HG03064 (cell line): ENCODE results near the gene TEX11.
"Not testable (repeated sequence)": the region's sequence is repeated elsewhere in the genome, so short reads cannot be mapped to it uniquely, and the experiment has no call there.

Experiments used
- ATAC-seq: cut with Tn5 transposase; IDR thresholded peaks from one replicate; pipeline ENCODE4 v1.9.1; 2021; ENCODE audit warnings: low read depth; ENCODE audit not compliant: unreplicated experiment

The TEX11 gene

DNA sequence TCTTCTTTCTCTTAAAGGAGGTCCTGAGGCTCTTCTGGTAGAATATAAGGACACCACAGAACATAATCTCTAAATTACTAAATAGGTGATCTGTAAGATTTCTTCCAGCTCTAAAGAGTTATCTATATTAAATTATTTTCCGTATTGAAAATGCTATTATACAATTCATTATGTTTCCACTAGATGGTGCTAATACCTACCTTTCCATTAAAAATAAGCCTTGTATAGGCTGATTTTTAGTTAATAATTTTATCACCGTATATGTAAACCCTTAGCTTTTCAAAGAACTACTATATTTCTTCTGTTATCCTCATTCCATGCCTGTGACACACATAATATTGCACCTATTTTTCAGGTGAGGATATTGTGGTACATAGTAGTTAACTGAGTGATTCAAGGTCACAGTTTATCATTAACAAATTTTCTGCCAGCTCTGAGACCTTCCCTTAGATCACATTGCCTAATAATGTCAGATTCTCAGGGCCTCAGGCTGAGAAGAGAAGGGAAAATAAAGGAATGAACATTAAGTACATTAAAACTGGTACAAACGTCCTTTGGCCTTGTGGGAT is 138.8 kb downstream of the TEX11 start:
- no peak for ATAC-seq

- ATAC-seq = no peak
Measured at GRCh38 chrX:70762285-70762684, 146.2 kb downstream of the TEX11 start.

GRCh38 chrX:70755850-70756249 is 152.7 kb downstream of the TEX11 start:
- no peak for ATAC-seq

- ATAC-seq = no peak
Measured at GRCh38 chrX:70754169-70754848, 154.2 kb downstream of the TEX11 start.

GRCh38 chrX:70733774-70734173 is 174.7 kb downstream of the TEX11 start:
- ATAC-seq = not testable (repeated sequence)

- ATAC-seq = not testable (repeated sequence)
Measured at GRCh38 chrX:70727961-70728360, 180.6 kb downstream of the TEX11 start.

DNA sequence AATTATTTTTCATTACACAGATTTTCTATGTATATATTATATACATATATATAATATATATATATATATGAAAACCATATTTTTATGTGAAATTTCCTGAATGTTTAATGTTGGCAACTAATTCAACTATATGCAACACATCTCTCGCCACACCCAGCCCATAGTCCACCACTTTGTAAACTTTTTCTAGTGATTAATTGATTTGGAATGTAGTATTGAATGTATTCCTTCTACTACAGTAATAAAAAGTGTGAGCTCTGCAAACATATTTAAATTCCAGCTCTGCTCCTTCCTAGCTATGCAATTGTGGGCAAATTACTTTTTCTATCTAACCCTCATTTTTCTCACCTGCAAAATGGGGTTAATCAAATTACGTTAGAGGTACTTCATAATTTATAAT is 187.8 kb downstream of the TEX11 start:
- ATAC-seq = no peak

- ATAC-seq = not testable (repeated sequence)
Measured at GRCh38 chrX:70711336-70711735, 197.2 kb downstream of the TEX11 start.

- no peak for ATAC-seq
Measured at GRCh38 chrX:70694339-70695122, 214.0 kb downstream of the TEX11 start.

DNA sequence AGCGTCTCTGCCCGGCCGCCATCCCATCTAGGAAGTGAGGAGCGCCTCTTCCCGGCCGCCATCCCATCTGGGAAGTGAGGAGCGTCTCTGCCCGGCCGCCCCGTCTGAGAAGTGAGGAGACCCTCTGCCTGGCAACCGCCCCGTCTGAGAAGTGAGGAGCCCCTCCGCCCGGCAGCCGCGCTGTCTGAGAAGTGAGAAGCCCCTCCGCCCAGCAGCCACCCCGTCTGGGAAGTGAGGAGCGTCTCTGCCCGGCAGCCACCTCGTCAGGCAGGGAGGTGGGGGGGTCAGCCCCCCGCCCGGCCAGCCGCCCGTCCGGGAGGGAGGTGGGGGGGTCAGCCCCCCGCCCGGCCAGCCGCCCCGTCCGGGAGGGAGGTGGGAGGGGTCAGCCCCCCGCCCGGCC is 229.1 kb downstream of the TEX11 start:
- not testable (repeated sequence) for ATAC-seq

DNA sequence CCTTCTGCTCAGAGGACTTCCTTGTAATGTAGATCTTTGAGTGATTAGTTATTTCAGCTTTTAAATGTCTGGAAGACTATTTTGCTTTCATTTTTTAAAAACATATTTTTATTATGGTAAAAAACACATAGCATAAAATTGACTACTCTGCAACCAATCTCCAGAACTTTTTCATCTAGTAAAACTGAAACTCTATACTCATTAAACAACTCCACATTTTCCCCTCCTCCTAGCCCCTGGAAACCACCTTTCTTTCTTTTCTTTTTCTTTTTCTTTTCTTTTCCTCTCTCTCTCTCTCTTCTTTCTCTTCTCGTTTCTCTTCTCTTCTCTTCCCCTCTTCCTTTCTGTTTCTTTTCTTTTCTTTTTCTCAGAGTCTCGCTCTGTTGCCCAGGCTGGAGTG is 233.2 kb downstream of the TEX11 start:
- ATAC-seq = no peak

DNA sequence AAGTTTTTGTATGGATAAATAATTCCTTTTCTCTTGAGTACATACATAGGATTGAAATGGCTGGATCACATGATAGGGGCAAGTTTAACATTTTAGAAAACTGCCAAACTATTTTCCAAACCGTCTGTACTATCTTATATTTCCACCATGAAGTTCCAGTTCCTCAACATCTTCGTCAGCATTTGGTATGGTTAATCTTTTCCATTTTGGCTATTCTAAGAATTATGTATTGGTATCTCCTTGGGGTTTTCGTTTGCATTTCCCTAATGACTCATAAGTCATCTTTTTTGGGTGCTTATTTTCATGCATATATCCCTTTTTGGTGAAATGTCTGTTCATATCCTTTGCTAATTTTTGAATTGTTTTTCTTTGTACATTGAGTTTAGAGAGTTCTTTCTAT is 236.2 kb downstream of the TEX11 start:
- no peak for ATAC-seq

DNA sequence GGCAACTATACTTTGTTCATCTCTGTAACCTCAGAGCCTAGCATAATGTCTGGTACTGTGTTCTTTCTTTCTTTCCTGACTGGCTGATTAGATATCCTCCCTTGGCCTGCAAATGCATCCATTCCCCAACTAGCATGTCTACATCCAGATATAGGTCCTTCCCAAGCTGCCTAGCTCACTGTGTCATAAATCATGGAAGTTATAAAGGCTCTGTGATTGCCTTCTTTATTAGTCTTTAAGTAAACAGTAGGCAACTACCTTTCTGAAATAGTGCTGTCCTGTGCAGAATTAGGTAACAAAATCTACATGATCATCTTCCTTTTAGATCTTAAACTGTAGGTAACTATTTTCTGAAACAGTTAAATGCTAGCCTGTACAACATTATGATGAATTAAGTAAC is 239.4 kb downstream of the TEX11 start:
- no peak for ATAC-seq

DNA sequence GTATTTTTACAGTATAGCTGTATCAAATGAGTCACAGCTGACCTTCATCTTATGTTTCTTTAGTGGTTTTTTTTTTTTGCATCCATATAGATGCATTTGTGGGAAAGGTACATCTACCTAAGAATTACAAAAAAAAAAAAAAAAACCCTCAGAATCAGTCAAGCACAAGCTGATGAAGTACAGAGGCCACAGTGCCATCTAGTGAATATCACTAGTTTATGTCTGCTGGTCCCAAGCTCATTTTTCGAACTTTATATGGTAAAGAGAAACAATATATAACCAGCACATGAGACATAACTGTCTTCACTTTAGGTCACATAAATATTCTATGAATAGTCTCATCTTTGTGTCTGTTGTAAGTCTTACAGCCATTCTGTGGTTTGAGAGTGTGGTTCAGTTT is 243.8 kb downstream of the TEX11 start:
- no peak for ATAC-seq

- not testable (repeated sequence) for ATAC-seq
Measured at GRCh38 chrX:70661124-70661523, 247.4 kb downstream of the TEX11 start.

DNA sequence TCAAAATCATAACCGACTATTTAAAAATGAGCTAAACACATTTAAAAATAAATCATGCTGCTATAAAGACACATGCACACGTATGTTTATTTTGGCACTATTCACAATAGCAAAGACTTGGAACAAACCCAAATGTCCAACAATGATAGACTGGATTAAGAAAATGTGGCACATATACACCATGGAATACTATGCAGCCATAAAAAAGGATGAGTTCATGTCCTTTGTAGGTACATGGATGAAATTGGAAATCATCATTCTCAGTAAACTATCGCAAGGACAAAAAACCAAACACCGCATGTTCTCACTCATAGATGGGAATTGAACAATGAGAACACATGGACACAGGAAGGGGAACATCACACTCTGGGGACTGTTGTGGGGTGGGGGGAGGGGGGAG is 251.0 kb downstream of the TEX11 start:
- not testable (repeated sequence) for ATAC-seq

DNA sequence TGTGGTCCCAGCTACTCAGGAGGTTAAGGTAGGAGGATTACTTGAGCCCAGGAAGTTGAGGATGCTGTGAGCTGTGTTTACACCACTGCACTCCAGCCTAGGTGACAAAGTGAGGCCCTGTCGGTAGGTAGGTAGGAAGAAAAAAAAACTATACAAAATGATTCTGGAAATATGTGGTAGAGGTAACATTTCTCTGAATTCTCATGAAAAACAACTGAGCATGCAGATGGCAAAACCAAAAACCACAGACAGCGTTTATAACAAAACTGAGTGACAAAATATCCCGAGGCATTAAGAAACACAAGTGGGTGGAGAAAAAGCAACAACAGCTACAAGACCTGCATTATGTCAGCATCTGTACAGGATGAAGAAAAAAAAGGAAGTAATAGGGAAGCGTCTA is 252.2 kb downstream of the TEX11 start:
- no peak for ATAC-seq

- ATAC-seq = not testable (repeated sequence)
Measured at GRCh38 chrX:70647910-70648309, 260.6 kb downstream of the TEX11 start.

GRCh38 chrX:70636218-70636617 is 272.3 kb downstream of the TEX11 start:
- ATAC-seq = no peak

DNA sequence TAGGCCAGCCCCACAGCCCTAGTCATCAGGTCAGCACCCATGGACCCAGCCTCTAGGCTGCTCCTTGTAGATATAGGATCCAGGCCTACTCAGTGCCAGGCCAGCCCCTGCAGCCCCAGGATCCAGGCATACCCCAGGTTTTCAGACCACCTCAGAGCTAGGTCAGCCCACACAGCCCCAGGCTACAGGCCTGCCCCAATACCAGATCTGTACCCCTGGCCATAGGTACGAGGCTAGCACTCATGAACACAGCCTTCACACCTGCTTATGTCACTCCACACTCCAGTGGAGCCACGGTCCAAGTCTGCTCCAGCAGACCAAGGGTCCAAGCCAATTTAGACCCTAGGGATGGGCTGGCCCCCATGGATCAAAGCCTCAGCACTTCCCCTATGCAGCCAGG is 272.8 kb downstream of the TEX11 start:
- no peak for ATAC-seq

DNA sequence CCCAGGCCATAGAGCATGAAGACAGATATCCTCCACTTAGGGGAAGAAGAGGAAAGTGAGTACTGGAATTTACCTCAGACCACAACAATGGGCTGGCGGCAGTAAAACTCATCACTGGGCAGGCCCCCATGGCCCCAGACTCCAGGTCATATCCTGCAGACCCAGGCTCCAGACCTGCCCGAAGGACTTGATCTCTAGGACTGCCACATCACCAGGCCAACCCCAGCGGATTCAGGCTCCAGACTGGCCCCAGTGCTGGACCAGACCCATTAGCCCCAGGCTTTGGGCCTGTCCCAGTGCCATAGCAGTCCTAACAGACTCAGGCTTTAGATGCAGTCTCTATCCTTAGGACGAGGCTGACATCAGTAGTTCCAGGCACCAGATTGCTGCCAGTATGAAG is 273.3 kb downstream of the TEX11 start:
- ATAC-seq = no peak

DNA sequence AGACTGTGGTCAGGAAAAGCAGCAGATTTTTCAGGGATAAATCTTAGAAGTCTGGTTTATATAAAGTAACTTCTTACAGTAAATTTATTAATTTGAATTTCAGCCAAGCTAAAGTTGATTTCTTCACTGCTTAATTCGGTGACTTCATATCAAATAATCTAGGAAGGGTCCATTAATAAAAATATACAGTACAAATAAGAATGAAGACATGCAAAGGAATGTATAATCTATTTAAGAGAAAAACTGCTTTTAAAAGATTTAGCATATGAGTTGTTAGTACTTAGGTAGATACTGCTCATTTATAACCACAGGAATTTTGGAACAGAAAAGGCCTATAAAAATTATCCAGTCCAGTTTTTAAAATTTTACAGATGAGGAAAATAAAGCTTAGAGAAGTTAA is 286.8 kb downstream of the TEX11 start:
- no peak for ATAC-seq
